Neural progenitor cell (in vitro differentiated cells): ENCODE data around the gene PPL.

Experiments
- EZH2 ChIP-seq: fragments of 200-600 bp; sonication (generic); IDR thresholded peaks from 2 replicates; pipeline ENCODE4 v1.6.1; 2017; ENCODE audit warnings: antibody characterized with exemption, mild to moderate bottlenecking, moderate library complexity
- TF ChIP-seq, protein P1 (sequence below): fragments of 200-600 bp; sonication (generic); IDR thresholded peaks from 2 replicates; pipeline ENCODE4 v1.5.1; 2017; ENCODE audit warnings: antibody characterized with exemption, mild to moderate bottlenecking

DNA sequence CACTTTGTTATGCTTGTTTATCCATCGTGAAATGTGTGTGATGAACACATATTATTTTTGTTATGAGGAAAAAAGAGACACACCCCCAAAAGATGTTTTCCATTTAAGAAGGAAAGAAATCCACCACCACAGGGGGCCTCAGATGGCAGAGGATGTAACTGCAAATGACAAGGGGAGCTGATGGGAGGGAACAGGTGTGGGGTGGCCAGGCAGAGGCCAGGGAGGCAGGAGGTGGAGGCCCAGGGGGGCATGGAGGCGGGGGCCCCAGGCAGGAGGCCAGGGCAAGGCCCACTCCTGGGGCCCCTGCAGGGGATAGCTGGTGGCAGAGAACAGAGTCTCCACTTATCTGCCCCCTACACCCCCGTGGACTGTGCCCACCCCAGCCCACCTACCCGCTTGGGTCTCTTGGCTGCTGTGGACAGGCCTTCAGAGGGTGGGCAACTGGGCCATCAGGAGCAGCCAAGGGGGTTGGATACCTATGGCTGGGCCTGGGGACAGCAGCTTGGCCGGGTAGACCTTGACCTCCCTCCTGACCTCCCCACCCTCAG, 28.0 kb downstream of the PPL start:
- TF ChIP-seq, protein P1, sequence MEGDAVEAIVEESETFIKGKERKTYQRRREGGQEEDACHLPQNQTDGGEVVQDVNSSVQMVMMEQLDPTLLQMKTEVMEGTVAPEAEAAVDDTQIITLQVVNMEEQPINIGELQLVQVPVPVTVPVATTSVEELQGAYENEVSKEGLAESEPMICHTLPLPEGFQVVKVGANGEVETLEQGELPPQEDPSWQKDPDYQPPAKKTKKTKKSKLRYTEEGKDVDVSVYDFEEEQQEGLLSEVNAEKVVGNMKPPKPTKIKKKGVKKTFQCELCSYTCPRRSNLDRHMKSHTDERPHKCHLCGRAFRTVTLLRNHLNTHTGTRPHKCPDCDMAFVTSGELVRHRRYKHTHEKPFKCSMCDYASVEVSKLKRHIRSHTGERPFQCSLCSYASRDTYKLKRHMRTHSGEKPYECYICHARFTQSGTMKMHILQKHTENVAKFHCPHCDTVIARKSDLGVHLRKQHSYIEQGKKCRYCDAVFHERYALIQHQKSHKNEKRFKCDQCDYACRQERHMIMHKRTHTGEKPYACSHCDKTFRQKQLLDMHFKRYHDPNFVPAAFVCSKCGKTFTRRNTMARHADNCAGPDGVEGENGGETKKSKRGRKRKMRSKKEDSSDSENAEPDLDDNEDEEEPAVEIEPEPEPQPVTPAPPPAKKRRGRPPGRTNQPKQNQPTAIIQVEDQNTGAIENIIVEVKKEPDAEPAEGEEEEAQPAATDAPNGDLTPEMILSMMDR = no peak
- no peak for TF ChIP-seq EZH2
